T follicular helper cell (primary cell): ENCODE measurements around the gene AHRR.

Experiments used
- DNase-seq: peaks from one replicate; pipeline ENCODE4 v3.0.0-alpha.2; 2020; ENCODE audit warnings: low read depth

The AHRR gene

DNA sequence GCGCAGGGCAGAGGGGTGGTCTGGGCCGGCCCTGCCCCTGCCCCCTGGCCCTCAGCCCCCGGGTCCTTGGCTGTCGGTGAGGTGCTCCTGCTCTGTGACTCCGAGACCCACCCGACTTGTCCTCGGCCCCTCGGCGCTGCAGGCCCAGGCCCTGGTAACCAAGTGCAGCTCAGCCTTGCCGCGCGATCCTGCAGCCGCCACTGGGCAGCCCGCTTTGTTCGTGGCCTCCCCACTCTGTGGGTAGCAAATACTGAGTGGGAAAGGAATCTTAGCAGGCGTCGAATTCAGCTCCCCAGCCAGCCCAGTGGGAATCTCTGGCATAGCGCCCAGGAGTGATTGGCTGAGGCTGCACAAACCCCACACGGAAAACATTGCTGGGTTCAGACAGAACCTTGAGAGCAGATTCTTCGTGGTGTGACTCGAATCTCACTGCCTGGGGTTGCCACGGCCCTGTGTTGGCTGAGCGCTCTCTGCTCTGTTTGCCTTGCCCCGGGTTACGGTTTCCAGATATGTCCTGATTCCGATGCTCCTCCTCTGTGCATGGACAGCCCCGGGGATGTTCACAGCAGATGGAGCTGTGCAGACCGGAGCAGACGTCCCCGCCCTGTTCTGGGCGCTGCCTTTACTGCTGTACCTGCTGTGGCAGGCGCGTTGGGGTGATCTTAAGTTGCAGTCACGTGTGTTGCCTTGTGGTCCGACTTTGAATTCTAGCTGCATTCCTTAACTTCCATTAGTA lies 108.1 kb downstream of the AHRR start:
- no peak for DNase-seq

DNA sequence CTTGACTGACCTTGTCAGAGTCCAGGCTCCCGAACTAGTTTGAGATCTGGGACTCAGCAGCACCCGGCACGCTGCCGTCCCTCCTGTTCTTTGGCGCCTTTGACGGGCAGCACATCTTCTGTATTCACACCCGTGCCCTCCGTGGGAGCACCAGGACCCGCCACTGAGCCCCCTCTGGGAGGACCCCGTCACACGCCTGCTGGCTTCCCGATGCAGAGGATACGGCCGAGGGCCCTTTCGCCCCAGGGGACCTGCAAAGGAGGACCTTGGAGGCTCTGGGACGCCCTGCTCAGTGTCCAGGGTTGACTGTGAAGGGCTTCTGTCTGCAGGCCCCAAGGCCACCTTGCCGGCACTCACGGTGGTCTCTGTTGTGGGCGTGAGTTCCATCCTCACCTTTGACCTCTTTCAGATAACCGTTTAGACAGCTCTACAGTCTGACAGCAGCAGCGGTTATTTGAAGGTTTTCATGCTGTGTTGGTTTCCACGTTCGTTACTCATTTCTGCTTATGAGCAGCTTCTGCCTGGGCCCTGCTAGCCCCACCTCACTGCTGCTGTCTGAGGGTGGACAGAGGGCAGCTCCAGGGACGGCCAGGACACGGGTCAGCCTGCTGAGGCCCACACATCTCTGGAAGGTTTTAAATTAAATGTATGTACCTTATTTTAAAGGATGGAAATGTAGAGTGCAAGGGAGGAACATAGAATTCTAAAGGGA lies 108.9 kb downstream of the AHRR start:
- DNase-seq = no peak

GRCh38 chr5:431001-431710 lies 109.6 kb downstream of the AHRR start:
- no peak for DNase-seq

GRCh38 chr5:431711-432050 lies 110.2 kb downstream of the AHRR start:
- no peak for DNase-seq

- no peak for DNase-seq
These were observed 110.8 kb downstream of the AHRR start for GRCh38 chr5:432201-432927.

- no peak for DNase-seq
These were observed 111.6 kb downstream of the AHRR start for GRCh38 chr5:432928-433791.

DNA sequence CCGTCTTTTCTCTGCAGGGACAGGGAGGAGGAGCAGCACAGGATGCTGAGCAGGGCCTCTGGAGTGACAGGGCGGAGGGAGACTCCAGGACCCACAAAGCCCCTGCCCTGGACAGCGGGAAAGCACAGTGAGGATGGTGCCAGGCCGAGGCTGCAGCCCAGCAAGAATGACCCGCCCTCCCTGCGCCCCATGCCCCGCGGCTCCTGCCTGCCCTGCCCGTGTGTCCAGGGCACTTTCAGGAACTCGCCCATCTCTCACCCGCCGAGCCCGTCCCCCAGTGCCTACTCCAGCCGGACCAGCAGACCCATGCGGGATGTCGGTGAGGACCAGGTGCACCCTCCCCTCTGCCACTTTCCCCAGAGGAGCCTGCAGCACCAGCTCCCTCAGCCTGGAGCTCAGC lies 112.3 kb downstream of the AHRR start:
- DNase-seq = no peak

DNA sequence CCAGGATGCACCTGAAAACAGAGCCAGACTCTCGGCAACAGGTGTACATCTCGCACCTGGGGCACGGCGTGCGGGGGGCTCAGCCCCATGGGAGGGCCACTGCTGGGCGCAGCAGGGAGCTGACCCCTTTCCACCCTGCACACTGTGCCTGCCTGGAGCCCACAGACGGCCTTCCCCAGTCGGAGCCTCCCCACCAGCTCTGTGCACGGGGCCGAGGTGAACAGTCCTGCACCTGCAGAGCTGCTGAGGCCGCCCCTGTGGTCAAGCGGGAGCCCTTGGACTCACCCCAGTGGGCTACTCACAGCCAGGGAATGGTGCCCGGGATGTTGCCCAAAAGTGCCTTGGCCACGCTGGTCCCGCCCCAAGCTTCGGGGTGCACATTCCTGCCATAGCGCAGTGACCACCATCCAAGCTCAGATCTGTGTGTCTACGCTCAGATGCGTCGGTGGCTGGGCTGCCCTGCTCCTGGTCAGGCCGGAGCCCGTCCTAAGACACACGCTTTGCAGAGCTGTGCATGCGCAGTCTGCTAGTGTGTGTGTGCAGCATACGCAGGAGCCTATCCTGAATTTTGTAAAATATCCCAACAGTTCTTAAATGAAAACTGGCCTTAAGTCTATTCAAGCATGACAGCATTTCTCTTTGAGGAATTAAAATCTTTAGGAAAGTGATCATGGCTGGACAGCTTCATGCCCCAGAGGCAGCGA lies 113.1 kb downstream of the AHRR start:
- no peak for DNase-seq

DNA sequence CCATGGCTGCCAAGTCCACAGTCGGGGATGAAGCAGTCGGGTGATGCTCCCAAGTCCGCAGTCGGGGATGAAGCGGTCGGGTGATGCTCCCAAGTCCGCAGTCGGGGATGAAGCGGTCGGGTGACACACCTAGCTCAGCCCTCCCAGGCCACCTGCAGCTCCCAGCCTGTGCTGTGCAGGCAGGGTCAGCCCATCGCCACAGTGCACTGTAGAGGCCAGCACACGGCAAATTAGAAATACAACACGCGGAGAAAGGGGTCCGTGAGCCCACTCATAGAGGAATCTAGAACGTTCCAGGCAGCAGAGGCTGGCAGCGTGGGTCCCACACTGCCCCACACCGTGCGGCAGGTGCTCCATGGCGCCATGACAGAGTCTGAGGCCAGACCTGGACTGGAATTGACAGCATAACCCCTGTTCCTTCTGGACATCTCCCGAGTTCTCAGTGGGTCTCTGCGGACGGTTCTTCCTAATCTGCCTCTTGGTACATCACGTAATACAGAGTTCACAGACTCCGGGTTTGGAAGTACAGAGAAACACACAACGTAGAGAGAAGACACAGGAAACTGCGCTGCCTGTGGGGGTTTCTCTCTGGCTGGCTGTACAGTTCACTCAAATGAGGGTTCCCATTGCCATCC lies 113.8 kb downstream of the AHRR start:
- DNase-seq = no peak

DNA sequence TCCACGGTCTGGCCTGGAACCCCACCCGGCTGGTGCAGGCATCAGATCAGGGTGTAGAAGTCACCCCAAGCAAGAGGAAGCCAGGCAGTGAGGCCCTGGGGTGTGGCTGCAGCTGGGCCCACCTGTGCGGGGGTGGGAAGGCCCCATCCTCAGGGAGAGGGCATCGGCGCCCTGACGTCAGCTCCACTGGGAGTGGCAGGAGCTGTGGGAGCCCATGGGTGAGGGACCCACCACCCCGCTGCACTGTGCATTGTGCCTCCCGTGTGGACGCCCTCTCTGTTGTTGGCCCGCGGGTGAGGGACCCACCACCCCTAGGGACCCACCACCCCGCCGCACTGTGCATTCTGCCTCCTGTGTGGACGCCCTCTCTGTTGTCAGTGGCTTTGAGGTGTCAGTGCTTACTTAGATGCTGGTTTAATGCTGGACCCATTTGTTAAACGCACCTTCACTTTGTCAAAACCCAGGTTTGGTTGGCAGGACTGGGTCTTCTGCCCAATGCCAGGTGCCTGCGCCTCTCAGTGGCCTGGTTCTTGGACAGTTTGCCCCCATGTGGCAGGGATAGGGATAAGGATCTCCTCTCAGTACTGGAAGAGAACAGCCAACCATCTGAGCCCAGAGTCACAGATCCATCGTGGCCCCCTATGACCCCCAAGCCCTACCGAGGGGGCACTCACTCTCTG lies 114.6 kb downstream of the AHRR start:
- DNase-seq = no peak

- no peak for DNase-seq
These were observed 115.1 kb downstream of the AHRR start for GRCh38 chr5:436641-436975.

DNA sequence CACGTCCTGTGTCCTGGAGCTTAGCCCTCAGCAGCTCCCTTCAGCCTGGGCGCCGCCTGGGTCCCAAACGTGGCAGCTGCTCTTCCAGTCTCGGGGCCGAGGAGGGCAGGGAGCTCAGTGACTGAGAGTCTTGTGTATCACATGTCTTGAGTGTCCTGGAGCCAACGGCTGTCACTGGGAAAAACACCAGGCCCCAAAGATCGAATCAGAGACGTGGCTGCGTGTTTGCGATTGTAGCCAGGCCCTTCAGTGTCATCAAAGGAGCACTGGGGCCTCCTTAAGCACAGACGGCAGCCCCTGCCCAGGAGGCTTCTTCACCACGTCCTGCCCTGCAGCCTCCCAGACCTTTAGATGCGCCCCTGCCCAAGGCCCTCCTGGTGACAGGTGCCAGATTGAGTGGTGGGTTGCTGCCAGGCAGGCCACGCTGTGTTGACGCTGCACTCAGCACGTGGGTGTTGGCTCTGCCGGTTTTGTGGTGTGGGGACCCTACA lies 115.8 kb downstream of the AHRR start:
- DNase-seq = no peak

GRCh38 chr5:438481-438981 lies 117.0 kb downstream of the AHRR start:
- DNase-seq = no peak

- DNase-seq = no peak
These were observed 117.7 kb downstream of the AHRR start for GRCh38 chr5:439181-439580.

DNA sequence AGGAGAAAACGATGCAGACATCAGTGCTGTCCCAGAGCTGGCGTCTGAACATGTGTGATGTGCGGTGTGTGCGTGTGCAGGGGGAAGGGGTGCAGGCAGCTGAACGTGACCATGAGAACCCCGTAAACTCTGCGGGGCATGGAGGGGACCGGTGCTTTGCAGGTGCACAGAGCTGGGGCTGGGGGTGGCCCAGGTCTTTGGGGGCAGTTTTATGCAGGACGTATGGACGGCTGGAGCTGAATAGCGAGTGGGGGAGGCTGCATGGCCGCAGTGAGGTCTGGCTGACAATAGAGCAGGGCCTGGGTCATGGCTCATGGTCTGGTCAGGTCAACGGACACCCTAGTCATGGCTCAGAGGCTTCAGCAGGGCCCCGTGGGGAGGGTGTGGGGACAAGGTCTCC lies 118.1 kb downstream of the AHRR start:
- no peak for DNase-seq

GRCh38 chr5:440401-441201 lies 119.1 kb downstream of the AHRR start:
- no peak for DNase-seq

GRCh38 chr5:441996-442334 lies 120.5 kb downstream of the AHRR start:
- DNase-seq = no peak

DNA sequence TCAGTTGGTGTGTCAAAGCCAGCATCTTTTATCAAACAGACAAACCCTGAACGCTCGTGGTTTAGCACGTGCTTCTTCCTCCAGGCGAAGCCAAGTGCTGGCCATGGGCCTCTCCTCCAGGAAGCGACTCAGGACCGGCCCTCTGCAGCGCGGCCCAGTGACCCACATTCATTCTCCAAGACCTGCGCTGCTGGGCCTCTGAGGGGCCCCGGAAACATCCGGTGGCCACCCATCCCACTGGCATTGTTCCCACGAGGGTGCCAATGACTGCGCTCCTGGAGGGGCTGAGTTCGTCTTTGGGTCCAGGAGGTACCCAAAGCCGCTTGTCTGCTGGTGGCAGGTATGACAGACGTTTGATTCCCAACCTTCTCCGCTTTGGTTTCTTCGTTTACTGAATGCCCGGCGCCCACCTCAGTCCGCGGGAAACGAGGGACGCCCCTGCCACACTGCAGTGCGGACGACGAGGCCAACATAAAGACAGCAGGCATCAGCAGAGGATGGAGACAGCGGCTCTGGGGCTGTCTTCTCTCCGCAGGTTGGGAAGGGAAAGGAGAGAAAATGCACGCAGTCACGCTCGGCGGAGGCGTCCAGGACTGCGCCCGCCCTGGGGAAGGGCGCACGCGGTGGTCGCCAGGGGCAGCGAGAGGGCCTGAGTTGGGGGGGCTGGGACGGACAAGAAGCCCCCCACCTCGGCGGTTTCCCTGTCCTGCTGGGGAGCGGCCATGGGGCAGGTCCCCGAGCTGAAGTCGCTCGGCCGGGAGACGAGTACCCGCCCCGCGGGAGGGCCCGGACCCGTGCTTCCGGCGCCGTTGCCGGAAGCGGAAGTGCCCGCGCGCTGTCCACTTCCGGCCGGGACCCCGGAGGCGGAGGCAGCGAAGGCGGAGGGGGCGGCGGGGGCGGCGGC lies 121.1 kb downstream of the AHRR start, which contains the start of gene EXOC3:
TSS of gene EXOC3 (plus strand) at position 842 of the 904 bp plus-strand sequence. CDS start 3,030 bp downstream, outside the sequence.
- DNase-seq = peak; percentile 52
